ENCODE results near the gene PSG3. TPM values are rescaled to one million over a fixed set of nuclear protein-coding genes. Genes with fewer than 3 reads are reported as not detected.
"Not testable (repeated sequence)": the region's sequence is repeated elsewhere in the genome, so short reads cannot be mapped to it uniquely, and the experiment has no call there.

PSG3 gene
- total RNA-seq, 1 donor from 2014 or later = not detected

DNA sequence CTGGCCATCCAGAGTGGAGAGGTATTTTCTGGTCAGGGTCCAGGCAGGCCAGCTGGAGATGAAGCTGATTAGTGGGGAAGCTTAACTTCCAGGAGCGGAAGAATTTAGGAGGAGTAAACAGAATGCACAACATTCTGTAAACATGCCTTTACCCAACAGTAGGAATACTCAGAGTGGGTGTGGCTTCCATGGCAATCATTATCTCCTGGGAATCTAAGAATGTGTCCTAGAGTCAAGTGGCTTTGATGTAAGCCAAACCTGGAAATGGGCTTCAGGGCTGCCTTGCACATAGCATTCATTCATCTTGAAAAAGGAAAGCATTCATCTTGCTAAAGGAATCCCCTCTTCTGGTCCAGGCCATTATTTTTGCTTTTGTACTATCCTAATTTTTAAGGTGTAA lies 29.3 kb downstream of the PSG3 start:
- ATAC-seq; DNase-seq; intact Hi-C loops (cut with micrococcal nuclease): not testable (repeated sequence)

DNA sequence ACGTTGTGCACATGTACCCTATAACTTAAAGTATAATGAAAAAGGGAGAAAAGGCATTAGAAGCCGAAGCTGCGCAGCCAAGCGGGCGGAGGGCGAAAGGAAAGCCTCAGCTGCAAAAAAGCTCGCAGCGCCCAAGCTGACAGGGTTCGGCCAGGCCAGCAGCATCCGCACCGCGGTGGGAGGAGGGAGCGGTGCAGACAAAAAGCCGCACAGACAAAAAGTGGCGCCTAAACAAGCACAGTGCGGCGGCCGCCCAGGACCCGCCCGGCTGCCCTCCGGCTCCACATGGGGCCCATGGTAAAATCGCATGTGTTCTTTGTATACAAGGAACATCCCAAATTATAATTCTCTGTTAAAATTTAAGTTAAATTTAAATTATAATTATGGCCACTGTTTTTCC lies 42.4 kb downstream of the PSG3 start:
- DNase-seq (no peak), ATAC-seq (no peak)
- intact Hi-C loops (cut with micrococcal nuclease) = no loop called here

DNA sequence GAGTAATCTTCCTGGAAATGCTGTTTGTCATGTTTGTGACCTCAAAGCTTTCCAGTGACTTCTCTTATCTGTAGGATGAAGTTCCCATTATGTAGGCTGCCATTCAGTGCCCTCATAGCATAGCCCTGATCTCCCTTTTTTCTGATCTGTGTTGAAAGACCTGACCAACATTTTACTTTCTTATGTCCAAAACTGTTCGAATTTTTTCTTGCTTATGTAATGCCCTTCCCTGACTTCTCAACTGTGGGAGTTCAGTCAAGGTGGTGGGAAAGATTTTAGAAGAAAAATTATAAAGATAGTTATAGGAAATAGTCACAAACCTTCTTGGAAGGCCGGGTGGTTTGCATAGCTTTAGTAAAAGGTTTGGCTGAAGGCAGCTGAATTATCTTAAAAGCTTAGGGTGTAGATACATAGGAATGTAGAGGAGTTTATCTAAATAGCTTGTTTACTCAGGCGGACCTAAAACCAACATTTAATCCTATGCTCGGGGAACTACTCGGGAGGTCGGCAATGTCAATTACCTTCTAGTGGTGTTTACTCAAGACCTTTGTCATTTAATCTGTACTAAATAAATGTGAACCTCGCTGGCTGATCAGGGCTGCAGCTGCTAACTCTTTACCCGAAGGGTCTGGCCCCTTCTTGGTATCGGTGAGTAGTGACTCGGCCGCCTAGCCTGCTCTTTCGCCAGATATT lies 44.3 kb downstream of the PSG3 start:
- ATAC-seq (no peak), DNase-seq (no peak)
- intact Hi-C loops (cut with micrococcal nuclease) = no loop called here

DNA sequence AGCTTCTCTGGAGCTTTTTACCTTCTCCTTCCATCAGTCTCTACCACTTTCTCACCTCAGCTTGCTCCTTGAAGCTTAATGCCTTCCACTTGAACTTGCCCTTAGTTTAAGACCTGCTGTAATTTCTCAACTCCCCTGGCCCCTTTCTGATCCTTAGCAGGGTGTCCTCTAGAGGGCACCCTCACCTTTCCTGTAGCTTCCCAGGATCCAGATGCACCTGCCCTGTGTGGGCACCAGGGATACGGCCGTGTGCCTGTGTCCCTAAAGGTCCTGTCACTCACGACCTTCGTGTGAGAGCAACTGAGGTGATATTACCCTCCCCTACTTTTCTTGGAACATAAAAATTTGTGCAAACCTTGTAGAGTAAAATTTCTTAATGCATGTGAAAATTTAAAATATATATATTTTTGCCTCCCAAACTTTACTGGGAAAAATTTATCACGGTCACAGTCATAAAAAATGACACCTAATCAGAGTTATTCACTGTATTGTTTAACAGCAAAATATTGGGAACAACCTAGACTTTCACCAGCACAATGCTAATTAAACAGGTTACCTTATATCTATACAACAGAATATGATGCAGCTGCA lies 46.4 kb downstream of the PSG3 start:
- intact Hi-C loops (cut with micrococcal nuclease) = no loop called here
- DNase-seq (no peak), ATAC-seq (no peak)

DNA sequence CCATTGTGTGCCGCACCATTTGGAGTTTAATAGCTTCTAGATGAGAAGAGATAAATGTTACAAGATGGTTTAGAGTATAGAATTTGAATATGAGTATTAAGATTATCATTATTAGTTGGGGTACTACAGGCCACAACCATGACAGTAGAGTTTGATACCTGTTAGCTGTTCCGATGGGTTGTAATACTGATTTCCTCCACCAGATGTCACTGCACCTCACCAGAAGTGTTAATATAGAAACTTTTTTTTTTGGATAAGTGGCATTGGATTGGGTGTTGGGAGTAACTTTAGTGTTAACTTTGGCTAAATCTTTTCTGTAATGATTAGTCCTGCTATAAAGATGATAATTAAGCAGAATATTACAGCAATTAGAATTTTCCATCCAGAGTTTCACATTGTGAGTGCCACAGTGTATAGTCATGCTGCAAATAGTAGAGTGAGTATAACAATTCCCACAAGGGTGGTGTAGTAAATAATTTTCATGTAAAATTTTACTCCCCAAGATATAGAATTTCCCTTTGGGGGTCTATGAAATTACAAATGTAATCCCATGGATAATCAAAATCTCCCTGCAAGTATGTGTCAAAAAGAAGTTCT lies 56.3 kb downstream of the PSG3 start:
- intact Hi-C loops (cut with micrococcal nuclease) = no loop called here
- no peak for DNase-seq
- ATAC-seq = no peak

DNA sequence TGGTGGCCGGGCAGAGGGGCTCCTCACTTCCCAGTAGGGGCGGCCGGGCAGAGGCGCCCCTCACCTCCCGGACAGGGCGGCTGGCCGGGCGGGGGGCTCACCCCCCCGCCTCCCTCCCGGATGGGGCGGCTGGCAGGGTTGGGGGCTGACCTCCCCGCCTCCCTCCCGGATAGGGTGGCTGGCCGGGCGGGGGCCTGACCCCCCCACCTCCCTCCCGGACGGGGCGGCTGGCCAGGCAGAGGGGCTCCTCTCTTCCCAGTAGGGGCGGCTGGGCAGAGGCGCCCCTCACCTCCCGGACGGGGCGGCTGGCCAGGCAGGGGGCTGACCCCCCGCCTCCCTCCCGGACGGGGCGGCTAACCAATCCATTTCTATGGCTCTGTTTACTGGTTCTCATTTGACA lies 64.0 kb downstream of the PSG3 start:
- ATAC-seq; intact Hi-C loops (cut with micrococcal nuclease); DNase-seq: not testable (repeated sequence)

DNA sequence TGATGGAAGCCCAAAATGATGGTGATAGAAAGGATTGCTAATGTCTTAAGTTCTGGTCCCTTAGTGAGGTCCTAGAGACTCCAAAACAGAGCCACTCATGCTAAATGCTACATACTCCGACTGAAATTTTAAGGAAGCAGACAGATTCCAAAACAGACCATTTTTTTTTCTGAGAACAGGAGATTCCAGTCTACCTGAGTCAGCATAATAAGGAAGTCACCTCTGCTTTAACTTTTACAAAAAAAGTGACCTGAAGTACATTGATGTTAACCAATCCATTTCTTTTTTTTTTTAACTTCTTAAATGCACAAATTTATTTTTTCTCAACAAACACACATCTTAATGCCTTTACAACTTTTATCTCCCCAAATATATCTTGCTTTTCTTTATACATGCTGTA lies 65.7 kb downstream of the PSG3 start:
- DNase-seq; ATAC-seq; intact Hi-C loops (cut with micrococcal nuclease): not testable (repeated sequence)

Other genes with a start within 250 kb of the PSG3 start
- 4.0 TPM for gene CEACAM1, start 212.0 kb downstream of the PSG3 start, total RNA-seq
- not detected for gene CEACAM8, start 145.6 kb downstream of the PSG3 start, total RNA-seq
- not detected for gene PSG8, start 25.2 kb upstream of the PSG3 start, total RNA-seq
- not detected for gene PSG1, start 139.2 kb upstream of the PSG3 start, total RNA-seq
- not detected for gene PSG6, start 177.4 kb upstream of the PSG3 start, total RNA-seq
- gene PSG7, start 196.7 kb upstream of the PSG3 start, total RNA-seq = not detected